GF-D8 (cell line): Measurements from ENCODE around the gene RNF208.

Experiments used
- DNase-seq: peaks from one replicate; lab custom pipeline; 2025; lab: John Stamatoyannopoulos, UW

The RNF208 gene

DNA sequence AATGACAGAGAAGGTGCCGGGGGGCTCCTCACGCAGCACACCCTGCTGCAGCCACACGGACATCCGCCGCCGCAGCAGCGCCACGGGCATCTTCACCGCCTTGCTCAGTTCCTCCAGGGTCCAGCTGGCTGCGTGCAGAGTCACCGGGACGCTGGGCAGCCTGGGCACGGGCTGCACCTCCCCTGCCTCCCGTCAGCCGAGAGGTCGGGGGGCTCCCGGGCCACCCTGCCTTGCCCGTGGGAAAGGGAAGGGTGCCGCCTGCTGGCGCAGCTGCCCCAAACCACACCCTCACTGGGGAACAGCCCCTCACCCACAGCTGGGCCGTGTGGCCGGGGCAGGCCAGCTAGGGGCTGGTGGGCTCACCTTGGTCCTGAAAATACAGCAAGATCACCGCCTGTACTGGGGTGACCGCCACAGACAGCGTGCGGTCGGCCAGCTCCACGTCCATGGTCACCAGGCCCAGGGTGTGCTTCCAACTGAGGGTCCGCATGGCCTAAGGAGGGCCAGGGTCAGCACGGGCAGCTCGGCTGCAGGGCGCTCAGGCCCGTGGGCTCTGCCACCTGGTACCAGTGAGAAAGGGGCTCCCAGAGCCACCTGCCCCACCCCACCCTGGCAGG lies 46.6 kb downstream of the RNF208 start:
- no peak for DNase-seq

DNA sequence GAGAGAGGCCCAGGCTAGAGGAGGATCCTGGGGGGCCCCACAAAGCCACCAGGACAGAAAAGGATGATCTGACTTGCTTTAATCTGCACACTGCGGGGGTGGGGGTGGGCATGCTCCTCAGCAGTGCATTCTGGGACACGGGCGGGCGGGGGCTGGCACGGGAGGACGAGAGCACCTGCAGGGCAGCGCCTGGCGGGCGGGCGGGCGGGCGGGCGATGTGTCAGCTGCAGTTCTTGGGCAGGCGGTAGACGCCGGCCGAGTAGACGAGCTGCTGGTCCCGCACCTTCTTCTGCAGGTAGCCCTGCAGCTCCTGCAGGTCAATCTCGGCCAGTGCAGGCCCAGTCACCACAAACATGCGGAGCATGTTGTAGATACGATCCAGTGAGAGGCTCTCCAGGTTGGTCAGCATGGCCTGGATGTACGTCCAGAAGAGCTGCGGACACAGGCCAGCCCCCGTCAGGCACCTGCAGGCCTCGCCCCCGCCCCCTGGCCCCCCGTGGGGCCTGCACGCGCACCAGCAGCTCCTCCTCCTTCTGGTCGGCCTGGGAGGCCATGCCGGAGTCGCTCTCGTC lies 47.2 kb downstream of the RNF208 start:
- no peak for DNase-seq

DNA sequence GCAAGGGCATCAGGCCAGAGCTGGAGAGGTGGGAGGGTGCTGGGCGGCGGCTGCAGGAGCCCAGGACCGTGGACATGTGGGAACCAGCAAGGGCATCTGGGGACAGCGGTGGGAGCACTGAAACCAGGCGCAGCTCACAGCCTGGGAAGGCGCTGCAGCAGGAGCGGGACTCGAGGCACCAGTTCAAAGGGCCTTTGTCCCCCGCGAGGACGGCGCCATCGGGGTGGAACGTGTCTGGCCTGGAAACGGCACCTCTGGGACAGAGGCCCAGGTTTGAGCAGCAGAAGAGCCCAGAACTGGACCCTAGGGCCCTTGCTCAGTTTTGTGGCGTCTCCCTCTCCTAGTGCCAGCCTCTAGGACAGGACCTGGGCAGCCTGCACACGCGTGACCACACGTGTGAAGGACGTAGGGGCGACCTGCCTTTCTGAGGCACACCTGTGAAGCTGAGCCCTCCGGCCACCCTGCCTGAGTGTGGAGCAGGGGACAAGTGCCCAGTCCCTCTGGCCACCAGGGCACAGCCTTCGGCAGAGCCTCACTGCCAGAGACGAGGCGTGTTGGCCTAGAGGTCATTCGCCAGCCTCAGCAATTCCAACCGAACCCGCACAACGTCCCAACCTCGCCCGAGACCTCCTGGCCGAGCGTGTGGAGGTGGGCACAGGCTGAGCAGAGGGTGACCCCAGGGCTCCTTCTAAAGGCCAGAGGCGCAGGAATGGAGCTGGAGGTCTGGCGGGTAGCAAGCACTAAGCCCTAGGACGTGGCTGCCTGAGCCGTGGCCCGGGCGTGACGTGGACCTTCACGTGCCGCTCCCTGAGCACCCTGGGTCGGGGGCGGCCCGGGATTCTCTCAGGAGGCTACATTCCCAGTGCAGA lies 48.0 kb downstream of the RNF208 start:
- DNase-seq: no peak

DNA sequence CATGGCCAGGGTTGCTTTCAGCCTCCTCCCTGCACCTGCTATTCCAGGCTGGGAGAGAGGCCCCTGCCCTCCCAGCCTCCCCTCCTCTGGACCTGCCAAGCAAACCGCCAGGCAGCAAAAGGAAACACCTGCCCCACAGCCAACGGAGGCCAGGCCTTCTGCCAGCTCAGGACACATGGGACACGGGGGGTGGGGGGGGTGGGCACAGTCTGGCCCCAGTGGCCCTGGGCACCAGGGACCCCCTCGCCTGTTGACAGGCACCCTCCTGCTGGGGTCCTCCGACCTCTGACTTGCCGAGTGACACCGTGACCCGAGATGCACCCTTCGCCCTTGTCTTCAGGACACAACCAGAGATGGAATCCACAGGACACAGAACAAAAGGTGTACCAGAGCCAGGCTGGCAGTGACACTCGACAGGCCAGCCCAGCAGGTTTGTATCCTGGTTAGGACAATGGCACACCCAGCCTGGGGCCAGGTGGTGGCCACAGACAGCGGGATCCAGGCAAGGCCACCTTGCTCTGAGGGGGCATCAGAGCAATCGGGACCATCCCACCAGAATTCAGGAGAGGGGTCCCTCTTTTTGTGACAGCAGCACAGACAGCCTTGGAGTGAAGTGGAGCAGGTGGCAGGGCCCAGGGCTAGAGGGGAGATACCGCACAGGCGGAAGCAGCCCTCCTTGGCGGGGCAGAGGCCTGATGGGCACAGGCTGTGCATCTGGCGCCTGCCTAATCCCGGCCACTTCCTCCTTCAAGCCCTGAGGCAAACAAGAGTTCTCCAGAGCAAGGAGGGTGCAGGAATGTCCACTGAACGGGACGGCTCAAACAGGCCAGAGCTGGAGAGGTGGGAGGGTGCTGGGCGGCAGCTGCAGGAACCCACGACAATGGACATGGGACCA lies 48.9 kb downstream of the RNF208 start:
- peak; percentile 68 for DNase-seq

DNA sequence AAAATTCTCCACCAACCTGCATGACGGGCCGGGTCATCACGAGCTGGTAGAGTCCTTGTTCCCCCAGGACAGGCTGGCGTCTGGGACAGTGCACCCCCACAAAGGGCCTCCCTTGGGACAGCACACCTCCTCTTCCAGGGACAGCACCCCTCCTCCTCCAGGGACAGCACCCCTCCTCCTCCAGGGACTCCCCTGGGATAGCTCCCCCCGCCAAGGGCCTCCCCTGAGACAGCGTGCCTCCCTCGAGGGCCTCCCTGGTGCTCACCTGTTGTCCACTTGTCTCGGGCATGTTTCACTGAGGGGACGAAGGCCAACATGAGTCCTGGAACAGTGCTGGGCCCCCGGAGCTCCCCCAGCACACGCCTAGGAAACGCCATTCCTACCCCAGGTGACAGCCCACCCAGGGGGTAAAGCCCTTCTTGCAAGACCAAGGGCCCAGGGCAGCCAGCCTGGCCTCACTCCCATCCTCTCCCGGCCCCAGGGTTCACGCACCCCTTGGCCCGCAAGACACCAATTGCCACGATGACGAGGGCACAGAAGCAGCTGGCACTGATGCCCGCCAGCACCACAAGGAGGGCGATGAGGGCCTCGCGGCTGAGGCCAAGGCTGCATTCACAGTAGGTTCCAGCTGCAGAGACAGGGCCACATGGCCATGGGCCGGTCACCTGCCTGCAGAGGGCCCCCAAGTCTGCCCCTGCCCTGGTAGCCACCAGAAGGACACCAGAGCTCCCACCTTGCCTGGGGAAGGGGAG lies 50.7 kb downstream of the RNF208 start:
- no peak for DNase-seq

DNA sequence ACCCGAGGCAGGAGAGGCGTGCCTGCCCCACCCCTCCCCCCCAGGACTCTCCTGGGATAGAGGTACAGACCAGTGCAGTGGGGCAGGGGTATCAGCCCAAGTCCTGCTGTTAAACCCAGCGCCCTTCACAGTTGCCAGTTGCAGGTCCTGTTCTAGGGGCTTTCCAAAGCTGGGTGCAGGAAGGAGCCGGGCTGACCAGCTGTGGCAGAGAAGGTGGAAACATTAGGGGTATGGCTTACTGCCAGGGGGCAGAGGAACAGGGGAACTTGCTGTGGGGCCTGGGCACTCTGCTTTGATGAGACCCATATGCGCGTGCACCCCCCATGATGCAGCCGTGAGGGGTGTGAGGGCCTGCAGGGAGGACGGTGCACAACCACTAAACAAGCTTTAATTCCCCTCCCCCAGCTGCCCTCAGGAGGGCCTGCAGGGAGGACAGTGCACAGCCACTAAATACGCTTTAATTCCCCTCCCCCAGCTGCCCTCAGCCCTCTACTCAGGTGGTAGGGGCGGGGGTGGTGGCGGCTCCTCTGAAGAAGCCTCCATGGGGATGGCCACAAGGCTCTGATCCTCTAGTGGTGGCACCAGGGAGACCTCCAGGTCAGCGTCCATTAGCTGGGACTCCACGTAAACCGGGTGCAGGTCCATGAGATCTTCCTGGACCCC lies 51.4 kb downstream of the RNF208 start:
- DNase-seq: no peak
